HepG2 (cell line): ENCODE data around the gene JMJD6. TPM values are rescaled to one million over a fixed set of nuclear protein-coding genes. Genes with fewer than 3 reads are reported as not detected.

ENCODE experiments used
- ARNT2 ChIP-seq: sonication (generic); formaldehyde crosslinking; IDR thresholded peaks from 2 replicates; pipeline ENCODE4 v1.8.0; 2022; ENCODE audit warnings: mild to moderate bottlenecking, low read depth, missing genetic modification reagents, moderate library complexity
- ATF6 ChIP-seq: sonication (generic); formaldehyde crosslinking; conservative IDR thresholded peaks from 2 replicates; pipeline ENCODE4 v1.4.0; 2020; ENCODE audit warnings: missing genetic modification reagents
- CREB1 ChIP-seq, 2 experiments: fragments of 450-650 bp in 1 of 2; IDR thresholded peaks; 2 replicates each; pipeline ENCODE4 v1.6.1; 2016 to 2017; ENCODE audit warnings: control low read depth in 1 of 2, mild to moderate bottlenecking in 1 of 2, missing compliant biosample characterization in 1 of 2, missing genetic modification characterization in 1 of 2
- FOXC1 ChIP-seq: sonication (generic); formaldehyde crosslinking; IDR thresholded peaks from 2 replicates; pipeline ENCODE4 v1.8.0; 2022; ENCODE audit warnings: mild to moderate bottlenecking, missing genetic modification reagents, borderline replicate concordance
- JUN ChIP-seq: sonication (generic); formaldehyde crosslinking; IDR thresholded peaks from 2 replicates; pipeline ENCODE4 v1.4.0; 2020; ENCODE audit warnings: mild to moderate bottlenecking, missing genetic modification reagents
- KDM4B ChIP-seq: sonication (generic); formaldehyde crosslinking; IDR thresholded peaks from 2 replicates; pipeline ENCODE4 v1.4.0; 2020; ENCODE audit warnings: missing genetic modification reagents
- KLF11 ChIP-seq: IDR thresholded peaks from 2 replicates; pipeline ENCODE4 v1.6.1; 2016; ENCODE audit warnings: missing compliant biosample characterization
- MATR3 ChIP-seq: sonication (generic); formaldehyde crosslinking; IDR thresholded peaks from 2 replicates; pipeline ENCODE4 v1.4.0; 2020; ENCODE audit warnings: missing genetic modification reagents
- PAF1 ChIP-seq: IDR thresholded peaks from 2 replicates; pipeline ENCODE4 v1.6.1; 2016; ENCODE audit warnings: missing genetic modification reagents, missing compliant biosample characterization
- REL ChIP-seq: sonication (generic); formaldehyde crosslinking; conservative IDR thresholded peaks from 2 replicates; pipeline ENCODE4 v1.8.0; 2022; ENCODE audit warnings: mild to moderate bottlenecking, missing genetic modification reagents, moderate library complexity
- RORA ChIP-seq: sonication (generic); formaldehyde crosslinking; IDR thresholded peaks from 2 replicates; pipeline ENCODE4 v1.5.0; 2020; ENCODE audit warnings: mild to moderate bottlenecking, missing genetic modification reagents, moderate library complexity
- SMAD3 ChIP-seq: sonication (generic); formaldehyde crosslinking; IDR thresholded peaks from 2 replicates; pipeline ENCODE4 v1.4.0; 2020; ENCODE audit warnings: missing genetic modification reagents
- SNAPC5 ChIP-seq: sonication (generic); formaldehyde crosslinking; IDR thresholded peaks from 2 replicates; pipeline ENCODE4 v1.8.1; 2023; ENCODE audit warnings: mild to moderate bottlenecking, missing genetic modification reagents, borderline replicate concordance
- SP2 ChIP-seq: sonication (generic); formaldehyde crosslinking; IDR thresholded peaks from 2 replicates; pipeline ENCODE4 v1.5.1; 2020; ENCODE audit warnings: mild to moderate bottlenecking, missing genetic modification reagents
- THAP7 ChIP-seq: sonication (generic); formaldehyde crosslinking; IDR thresholded peaks from 2 replicates; pipeline ENCODE4 v1.8.1; 2023; ENCODE audit warnings: mild to moderate bottlenecking, missing genetic modification reagents
- THAP9 ChIP-seq: sonication (generic); formaldehyde crosslinking; IDR thresholded peaks from 2 replicates; pipeline ENCODE4; 2020; ENCODE audit warnings: missing genetic modification reagents, mild to moderate bottlenecking, borderline replicate concordance
- ZBTB49 ChIP-seq: sonication (generic); formaldehyde crosslinking; IDR thresholded peaks from 2 replicates; pipeline ENCODE4 v1.4.0; 2020; ENCODE audit warnings: missing genetic modification reagents, borderline replicate concordance
- ZFP37 ChIP-seq: sonication (generic); formaldehyde crosslinking; IDR thresholded peaks from 2 replicates; pipeline ENCODE4 v1.4.0; 2020; ENCODE audit warnings: missing genetic modification reagents, borderline replicate concordance
- ZNF225 ChIP-seq: sonication (generic); formaldehyde crosslinking; IDR thresholded peaks from 2 replicates; pipeline ENCODE4 v1.4.0; 2020; ENCODE audit warnings: mild to moderate bottlenecking, missing genetic modification reagents
- ZNF383 ChIP-seq: sonication (generic); formaldehyde crosslinking; IDR thresholded peaks from 2 replicates; pipeline ENCODE4 v1.4.0; 2020; ENCODE audit warnings: missing genetic modification reagents, mild to moderate bottlenecking, borderline replicate concordance
- ZNF850 ChIP-seq: sonication (generic); formaldehyde crosslinking; conservative IDR thresholded peaks from 2 replicates; pipeline ENCODE4 v1.9.0; 2021; ENCODE audit warnings: mild to moderate bottlenecking, missing genetic modification reagents
- polyA plus RNA-seq, 8 experiments: library from polyadenylated mRNA; depleted of rRNA in 3 of 8; stranded (reverse) in 7 of 8; unstranded in 1 of 8; fragments of >200 nt; fragmentation: Illumina TruSeq in 4 of 8; extraction: Trizol in 4 of 8; gene quantifications; 2 replicates each; pipeline versions ENCODE4 v1.2.1 to v1.2.3, GENCODE V29; 2011 to 2016; ENCODE audit warnings: low read depth in 4 of 8, missing spikeins in 1 of 8, mixed read lengths in 1 of 8; ENCODE audit not compliant: insufficient read depth in 1 of 8
- total RNA-seq, 5 experiments: library from RNA; depleted of rRNA; stranded (reverse); fragments of >200 nt; fragmentation: Illumina TruSeq; extraction: Trizol; gene quantifications; 2 replicates each; pipeline ENCODE4 v1.2.3, GENCODE V29; 2016; ENCODE audit warnings: low read depth in 1 of 5

Gene JMJD6
- total and polyA plus RNA-seq, 2 of the 13 experiments (the other 11 are each of a cell fraction or from before 2014, with no cell fraction given), result 33.6 to 41.0 TPM

GRCh38 chr17:76671123-76671911, 55.1 kb downstream of the JMJD6 start (continued):
- TF ChIP-seq SMAD3 (peak; percentile 13; the same call in 1 of the 2 replicates), KLF11 (CRISPR knock-in tag) (no peak; the same call in 1 of the 2 replicates), ATF6 (CRISPR knock-in tag) (peak; percentile 96), SNAPC5 (CRISPR knock-in tag) (no peak), KDM4B (CRISPR knock-in tag) (0 out of 2 replicates have a peak, but pooled peaks have one; percentile 48), SP2 (CRISPR knock-in tag) (peak; percentile 99), REL (CRISPR knock-in tag) (no peak), ZNF850 (CRISPR knock-in tag) (no peak), THAP7 (CRISPR knock-in tag) (no peak), ZNF383 (CRISPR knock-in tag) (no peak), CREB1 (IDR thresholded peaks at IDR 0.05) (peak; percentile 90), CREB1 (CRISPR knock-in tag; IDR thresholded peaks at IDR 0.05) (peak; percentile 89), ARNT2 (CRISPR knock-in tag) (no peak), MATR3 (CRISPR knock-in tag) (peak; percentile 68; the same call in 1 of the 2 replicates), ZBTB49 (CRISPR knock-in tag) (no peak), PAF1 (no peak), FOXC1 (CRISPR knock-in tag) (peak; percentile 85), RORA (CRISPR knock-in tag) (no peak), ZFP37 (CRISPR knock-in tag) (no peak; the same call in 1 of the 2 replicates), ZNF225 (CRISPR knock-in tag) (peak; percentile 96), JUN (no peak), THAP9 (CRISPR knock-in tag) (peak; percentile 90)
